H9 (cell line): ENCODE measurements around the gene FGF3. TPM values are rescaled to one million over a fixed set of nuclear protein-coding genes. Genes with fewer than 3 reads are reported as not detected.

Source experiments
- DNase-seq: peaks from one replicate; pipeline ENCODE4 v3.0.0-alpha.2; 2017
- H2AFZ ChIP-seq: one replicate; pipeline ENCODE4 v1.6.1; 2013; ENCODE audit warnings: mild to moderate bottlenecking, low read length, control low read depth, moderate library complexity
- H2AK5ac ChIP-seq: 2 replicates; pipeline ENCODE4 v1.6.1; 2013; ENCODE audit warnings: low read length, control low read depth, mixed read lengths; ENCODE audit not compliant: insufficient read length
- H2BK120ac ChIP-seq: one replicate; pipeline ENCODE4 v1.6.1; 2013; ENCODE audit warnings: low read depth, mild to moderate bottlenecking, low read length, control low read depth, inconsistent platforms; ENCODE audit not compliant: poor library complexity, severe bottlenecking
- H2BK12ac ChIP-seq: 2 replicates; pipeline ENCODE4 v1.6.1; 2013; ENCODE audit warnings: low read length, control low read depth, mixed read lengths, low read depth; ENCODE audit not compliant: insufficient read length
- H2BK15ac ChIP-seq: 2 replicates; pipeline ENCODE4 v1.6.1; 2013; ENCODE audit warnings: low read depth, low read length, control low read depth
- H2BK20ac ChIP-seq: one replicate; pipeline ENCODE4 v1.6.1; 2013; ENCODE audit warnings: low read depth, mild to moderate bottlenecking, low read length, control low read depth, inconsistent platforms; ENCODE audit not compliant: poor library complexity, severe bottlenecking
- H2BK5ac ChIP-seq: 2 replicates; pipeline ENCODE4 v1.6.1; 2013; ENCODE audit warnings: low read length, control low read depth, mixed read lengths; ENCODE audit not compliant: insufficient read length
- H3K14ac ChIP-seq: 2 replicates; pipeline ENCODE4 v1.6.1; 2013; ENCODE audit warnings: low read length, control low read depth; ENCODE audit not compliant: insufficient read depth
- H3K18ac ChIP-seq: 2 replicates; pipeline ENCODE4 v1.6.1; 2013; ENCODE audit warnings: low read depth, mild to moderate bottlenecking, mixed read lengths, low read length, control low read depth; ENCODE audit not compliant: insufficient read length
- H3K23ac ChIP-seq: 2 replicates; pipeline ENCODE4 v1.6.1; 2013; ENCODE audit warnings: low read length, control low read depth, mixed read lengths, low read depth; ENCODE audit not compliant: insufficient read length
- H3K23me2 ChIP-seq: 2 replicates; pipeline ENCODE4 v1.6.1; 2013; ENCODE audit warnings: low read depth, mild to moderate bottlenecking, mixed read lengths, low read length, control low read depth; ENCODE audit not compliant: insufficient read length, poor library complexity, severe bottlenecking
- H3K27ac ChIP-seq: 2 replicates; pipeline ENCODE4 v1.5.1; 2013; ENCODE audit warnings: low read length, control low read depth, mixed read lengths, low read depth; ENCODE audit not compliant: insufficient read length
- H3K27me3 ChIP-seq: 2 replicates; pipeline ENCODE4 v1.6.1; 2013; ENCODE audit warnings: low read length, control low read depth, inconsistent platforms; ENCODE audit not compliant: insufficient read depth
- H3K4ac ChIP-seq: 2 replicates; pipeline ENCODE4 v1.6.1; 2013; ENCODE audit warnings: low read depth, mild to moderate bottlenecking, control low read depth, inconsistent platforms, low read length, moderate library complexity
- H3K4me1 ChIP-seq: 2 replicates; pipeline ENCODE4 v1.6.1; 2013; ENCODE audit warnings: low read length, control low read depth, inconsistent platforms; ENCODE audit not compliant: insufficient read depth
- H3K4me2 ChIP-seq: 2 replicates; pipeline ENCODE4 v1.6.1; 2013; ENCODE audit warnings: low read length, control low read depth, mixed read lengths; ENCODE audit not compliant: insufficient read length, insufficient read depth
- H3K56ac ChIP-seq: 2 replicates; pipeline ENCODE4 v1.6.1; 2013; ENCODE audit warnings: low read depth, mild to moderate bottlenecking, mixed read lengths, low read length, control low read depth; ENCODE audit not compliant: insufficient read length
- H3K79me1 ChIP-seq: 2 replicates; pipeline ENCODE4 v1.6.1; 2013; ENCODE audit warnings: low read depth, mild to moderate bottlenecking, moderate library complexity, low read length, control low read depth, inconsistent platforms; ENCODE audit not compliant: insufficient read depth, poor library complexity, severe bottlenecking
- H3K79me2 ChIP-seq: 2 replicates; pipeline ENCODE4 v1.6.1; 2013; ENCODE audit warnings: low read length, control low read depth, inconsistent platforms; ENCODE audit not compliant: insufficient read depth
- H3K9ac ChIP-seq: 2 replicates; pipeline ENCODE4 v1.6.1; 2013; ENCODE audit warnings: low read length, control low read depth, mixed read lengths; ENCODE audit not compliant: insufficient read length; ENCODE audit errors: extremely low read depth
- H3K9me3 ChIP-seq: one replicate; pipeline ENCODE4 v1.6.1; 2013; ENCODE audit warnings: low read depth, low read length, inconsistent platforms; ENCODE audit not compliant: control insufficient read depth
- H3T11ph ChIP-seq: one replicate; pipeline ENCODE4 v1.6.1; 2013; ENCODE audit warnings: mild to moderate bottlenecking, low read length, control low read depth, inconsistent platforms
- H4K20me1 ChIP-seq: one replicate; pipeline ENCODE4 v1.6.1; 2013; ENCODE audit not compliant: control insufficient read depth, insufficient read length, insufficient read depth
- H4K5ac ChIP-seq: 2 replicates; pipeline ENCODE4 v1.6.1; 2013; ENCODE audit warnings: low read depth, mild to moderate bottlenecking, mixed read lengths, low read length, control low read depth; ENCODE audit not compliant: insufficient read length
- H4K8ac ChIP-seq: replicated peaks from 2 replicates; pipeline ENCODE4 v1.6.1; 2013; ENCODE audit warnings: low read length, control low read depth, mixed read lengths, low read depth; ENCODE audit not compliant: insufficient read length
- H4K91ac ChIP-seq: 2 replicates; pipeline ENCODE4 v1.6.1; 2013; ENCODE audit warnings: low read depth, mild to moderate bottlenecking, moderate library complexity, mixed read lengths, low read length, control low read depth; ENCODE audit not compliant: insufficient read length
- H3K27ac Mint-ChIP-seq, 3 experiments: 2 replicates in 2 of 3; 3 replicates in 1 of 3; pipeline ENCODE4 v1.8.0; 2020 to 2021; ENCODE audit warnings: mixed read lengths in 3 of 3, mild to moderate bottlenecking in 1 of 3, moderate library complexity in 1 of 3
- H3K27me3 Mint-ChIP-seq: 2 replicates; pipeline ENCODE4 v1.8.0; 2021; ENCODE audit warnings: low read depth, mild to moderate bottlenecking, moderate library complexity, mixed read lengths
- H3K36me3 Mint-ChIP-seq, 3 experiments: 2 replicates in 2 of 3; 3 replicates in 1 of 3; pipeline ENCODE4 v1.8.0; 2020 to 2021; ENCODE audit warnings: low read depth in 3 of 3, mixed read lengths in 3 of 3; ENCODE audit not compliant: insufficient read depth in 1 of 3
- H3K4me1 Mint-ChIP-seq, 2 experiments: 2 replicates each; pipeline ENCODE4 v1.8.0; 2020; ENCODE audit warnings: mixed read lengths in 2 of 2
- H3K4me3 Mint-ChIP-seq, 2 experiments: 2 replicates in 1 of 2; 3 replicates in 1 of 2; pipeline ENCODE4 v1.8.0; 2020 to 2021; ENCODE audit warnings: mild to moderate bottlenecking in 2 of 2, mixed read lengths in 2 of 2, moderate library complexity in 1 of 2
- H3K9me3 Mint-ChIP-seq, 2 experiments: 2 replicates in 1 of 2; 3 replicates in 1 of 2; pipeline ENCODE4 v1.8.0; 2020; ENCODE audit warnings: mild to moderate bottlenecking in 2 of 2, mixed read lengths in 2 of 2, moderate library complexity in 1 of 2
- WGBS: extraction: QIAGEN DNeasy Blood & Tissue Kit; methylation state at CpG from one replicate; pipeline ENCODE4 v1.1.7; 2013; ENCODE audit warnings: missing lambda C conversion rate, low lambda C conversion rate, mixed read lengths; ENCODE audit not compliant: insufficient read length; ENCODE audit errors: extremely low coverage; 5-methylcytosine and 5-hydroxymethylcytosine counted together
- total RNA-seq: library from RNA; stranded (reverse); gene quantifications from 2 replicates; pipeline ENCODE4 v1.2.1, GENCODE V29; 2021
- TF ChIP-seq, protein P1 (sequence below): fragments of 200-600 bp; sonication (generic); conservative IDR thresholded peaks from 3 replicates; pipeline ENCODE4 v1.8.0; 2021; ENCODE audit warnings: antibody characterized with exemption, mild to moderate bottlenecking

FGF3 gene
- total RNA-seq, 1 experiment from 2014 or later: not detected

DNA sequence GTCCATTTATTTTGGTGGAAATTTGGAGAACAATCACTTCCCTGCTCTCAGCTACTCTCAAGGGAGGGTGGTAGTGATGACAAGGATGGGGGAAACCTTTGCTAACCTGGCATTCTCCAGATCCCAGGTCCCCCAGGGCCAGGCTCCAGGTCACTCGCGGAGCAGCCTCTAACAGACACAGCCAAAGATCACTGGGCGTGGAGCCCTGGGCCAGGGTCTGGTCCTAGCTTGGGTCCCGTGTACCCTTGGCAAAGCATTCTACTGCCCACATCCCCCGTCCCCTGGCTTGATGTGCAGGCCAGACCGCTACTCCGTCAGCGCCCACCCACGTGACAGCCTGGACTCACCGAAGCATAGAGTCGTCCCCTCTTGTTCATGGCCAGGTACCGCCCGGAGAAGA is 3.2 kb downstream of the FGF3 start:
- Mint-ChIP-seq H3K4me3 (no peak overlapping the region; a peak in 1 of 5 replicates), H3K27ac (no peak overlapping the region), H3K4me1 (peaks cover 6 to 15% of the 10 kb centered on the region in 2 experiments), H3K9me3 (peaks cover 0 to 6% of the 10 kb centered on the region in 2 experiments; a peak in 2 of 5 replicates), H3K27me3 (peaks cover 91% of the 10 kb centered on the region), H3K36me3 (no peaks in the 10 kb centered on the region; a peak in 1 of 7 replicates)
- Histone ChIP-seq H2BK5ac (no peak overlapping the region), H4K91ac (no peak overlapping the region), H3K9me3 (no peaks in the 10 kb centered on the region), H3K56ac (no peak overlapping the region), H3K4me2 (no peak overlapping the region), H4K8ac (no peak overlapping the region), H3K23me2 (peaks cover 9% of the 10 kb centered on the region), H3K79me1 (no peaks in the 10 kb centered on the region), H2AK5ac (no peak overlapping the region), H3K14ac (no peak overlapping the region), H2BK12ac (no peak overlapping the region), H2AFZ (no peak overlapping the region), H2BK20ac (no peak overlapping the region), H3K9ac (no peak overlapping the region), H3K4me1 (no peaks in the 10 kb centered on the region), H3K79me2 (no peaks in the 10 kb centered on the region), H3K4ac (no peak overlapping the region), H3K23ac (no peak overlapping the region), H2BK120ac (no peak overlapping the region), H4K5ac (no peak overlapping the region), H3K27me3 (peaks cover 57% of the 10 kb centered on the region), H2BK15ac (no peak overlapping the region), H3T11ph (no peak overlapping the region), H3K27ac (no peak overlapping the region), H4K20me1 (no peaks in the 10 kb centered on the region), H3K18ac (no peak overlapping the region)
- no peak for DNase-seq
- TF ChIP-seq, protein P1, sequence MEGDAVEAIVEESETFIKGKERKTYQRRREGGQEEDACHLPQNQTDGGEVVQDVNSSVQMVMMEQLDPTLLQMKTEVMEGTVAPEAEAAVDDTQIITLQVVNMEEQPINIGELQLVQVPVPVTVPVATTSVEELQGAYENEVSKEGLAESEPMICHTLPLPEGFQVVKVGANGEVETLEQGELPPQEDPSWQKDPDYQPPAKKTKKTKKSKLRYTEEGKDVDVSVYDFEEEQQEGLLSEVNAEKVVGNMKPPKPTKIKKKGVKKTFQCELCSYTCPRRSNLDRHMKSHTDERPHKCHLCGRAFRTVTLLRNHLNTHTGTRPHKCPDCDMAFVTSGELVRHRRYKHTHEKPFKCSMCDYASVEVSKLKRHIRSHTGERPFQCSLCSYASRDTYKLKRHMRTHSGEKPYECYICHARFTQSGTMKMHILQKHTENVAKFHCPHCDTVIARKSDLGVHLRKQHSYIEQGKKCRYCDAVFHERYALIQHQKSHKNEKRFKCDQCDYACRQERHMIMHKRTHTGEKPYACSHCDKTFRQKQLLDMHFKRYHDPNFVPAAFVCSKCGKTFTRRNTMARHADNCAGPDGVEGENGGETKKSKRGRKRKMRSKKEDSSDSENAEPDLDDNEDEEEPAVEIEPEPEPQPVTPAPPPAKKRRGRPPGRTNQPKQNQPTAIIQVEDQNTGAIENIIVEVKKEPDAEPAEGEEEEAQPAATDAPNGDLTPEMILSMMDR: no peak
- no CpG with 5 or more reads among the region's 13 CpGs for WGBS
